Astrocyte of the cerebellum (primary cell): Measurements from ENCODE around the gene GAS2L3.

ENCODE experiments used
- DNase-seq: peaks from one replicate; pipeline ENCODE4 v3.0.0-alpha.2; 2011; ENCODE audit warnings: low read depth
- H3K4me3 ChIP-seq: 2 replicates; pipeline ENCODE4 v1.5.1; 2011; ENCODE audit warnings: mild to moderate bottlenecking, low read depth, low read length, moderate library complexity
- in situ Hi-C: cut with HindIII; loops from 2 replicates; pipeline ENCODE4 v1.10.0; 2017; ENCODE audit warnings: low sequenced_read_pairs
- TF ChIP-seq, protein P1 (sequence below): IDR thresholded peaks from 2 replicates; pipeline ENCODE4 v1.5.1; 2012; ENCODE audit warnings: low read length, low read depth, moderate library complexity, mild to moderate bottlenecking; ENCODE audit errors: missing control alignments

The GAS2L3 gene

DNA sequence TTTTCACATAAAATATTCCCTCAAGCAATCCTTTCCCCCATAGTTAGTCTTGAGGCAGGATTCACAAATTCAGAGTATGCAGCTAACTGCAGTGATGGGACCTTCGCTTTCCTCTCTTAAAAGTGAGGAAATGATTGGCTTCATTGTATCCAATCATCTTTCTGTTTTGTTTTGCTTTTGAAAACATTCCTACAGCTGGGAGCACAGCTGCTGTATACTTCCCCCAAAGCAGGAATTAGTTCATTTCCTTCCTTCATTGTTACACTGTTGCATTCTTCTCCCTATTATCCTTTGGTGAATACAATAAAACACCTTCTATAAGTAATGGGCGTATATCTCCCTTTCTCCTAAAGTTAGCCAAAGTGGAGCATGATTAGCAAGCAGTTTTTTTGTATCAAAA lies 9.4 kb upstream of the GAS2L3 start:
- no peak for DNase-seq
- in situ Hi-C loops: no loop called here
- no peak overlapping the region for H3K4me3 ChIP-seq
- TF ChIP-seq, protein P1, sequence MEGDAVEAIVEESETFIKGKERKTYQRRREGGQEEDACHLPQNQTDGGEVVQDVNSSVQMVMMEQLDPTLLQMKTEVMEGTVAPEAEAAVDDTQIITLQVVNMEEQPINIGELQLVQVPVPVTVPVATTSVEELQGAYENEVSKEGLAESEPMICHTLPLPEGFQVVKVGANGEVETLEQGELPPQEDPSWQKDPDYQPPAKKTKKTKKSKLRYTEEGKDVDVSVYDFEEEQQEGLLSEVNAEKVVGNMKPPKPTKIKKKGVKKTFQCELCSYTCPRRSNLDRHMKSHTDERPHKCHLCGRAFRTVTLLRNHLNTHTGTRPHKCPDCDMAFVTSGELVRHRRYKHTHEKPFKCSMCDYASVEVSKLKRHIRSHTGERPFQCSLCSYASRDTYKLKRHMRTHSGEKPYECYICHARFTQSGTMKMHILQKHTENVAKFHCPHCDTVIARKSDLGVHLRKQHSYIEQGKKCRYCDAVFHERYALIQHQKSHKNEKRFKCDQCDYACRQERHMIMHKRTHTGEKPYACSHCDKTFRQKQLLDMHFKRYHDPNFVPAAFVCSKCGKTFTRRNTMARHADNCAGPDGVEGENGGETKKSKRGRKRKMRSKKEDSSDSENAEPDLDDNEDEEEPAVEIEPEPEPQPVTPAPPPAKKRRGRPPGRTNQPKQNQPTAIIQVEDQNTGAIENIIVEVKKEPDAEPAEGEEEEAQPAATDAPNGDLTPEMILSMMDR: no peak

DNA sequence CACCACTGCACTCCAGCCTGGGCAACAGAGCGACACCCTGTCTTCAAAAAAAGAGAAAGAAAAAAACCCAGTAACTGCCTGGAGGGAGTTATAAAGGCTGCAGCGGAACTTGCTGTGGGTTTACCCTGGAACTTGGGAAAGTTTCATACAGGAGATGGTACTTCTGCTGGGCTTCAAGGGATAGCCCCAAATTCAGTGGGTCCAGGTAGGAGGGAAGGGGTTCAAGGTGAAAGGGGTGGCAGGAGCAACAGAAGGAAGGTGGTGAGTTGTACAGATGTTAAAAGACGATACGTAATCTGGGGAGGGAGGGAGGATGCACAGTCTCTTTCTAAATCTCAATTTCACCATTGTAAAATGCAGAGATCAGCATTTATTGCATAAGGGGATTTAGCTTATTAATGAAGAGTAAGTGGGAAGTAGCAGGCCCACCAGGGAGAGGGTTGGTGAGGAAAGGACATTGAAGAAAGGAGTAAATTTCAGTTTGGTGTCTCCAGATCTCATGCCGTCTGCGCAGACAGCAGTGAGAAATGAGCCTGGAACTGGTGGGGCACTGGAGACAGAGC lies 8.5 kb upstream of the GAS2L3 start:
- in situ Hi-C loops: no loop called here
- TF ChIP-seq, protein P1: no peak

DNA sequence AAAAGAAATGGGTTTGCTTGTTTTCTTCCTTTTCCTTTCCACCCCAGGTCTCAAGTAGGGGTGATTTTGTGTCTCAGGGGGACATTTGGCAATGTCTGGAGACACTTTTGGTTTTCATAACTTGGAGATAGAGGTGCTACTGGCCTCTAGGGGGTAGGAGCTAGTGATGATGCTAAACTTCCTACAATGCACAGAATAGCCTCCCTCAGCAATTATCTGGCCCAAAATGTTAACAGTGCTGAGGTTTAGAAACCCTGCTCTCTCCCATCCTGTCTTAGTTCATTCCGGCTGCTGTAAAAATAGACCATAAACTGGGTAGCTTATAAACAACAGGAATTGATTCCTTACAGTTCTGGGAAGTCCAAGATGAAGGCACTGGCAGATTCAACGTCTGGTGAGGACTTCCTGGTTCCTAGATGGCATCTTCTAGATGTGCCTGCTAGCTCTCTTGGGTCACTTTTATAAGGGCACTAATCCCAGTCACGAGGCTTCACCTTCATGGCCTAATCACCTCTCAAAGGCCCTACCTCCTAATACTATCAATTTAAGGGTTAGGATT lies 7.4 kb upstream of the GAS2L3 start:
- in situ Hi-C loops: no loop called here
- no peak overlapping the region for H3K4me3 ChIP-seq
- DNase-seq: no peak
- TF ChIP-seq, protein P1: no peak

More for the DNA sequence above, 8.5 kb upstream of the GAS2L3 start:
- no peak for DNase-seq
- no peak overlapping the region for H3K4me3 ChIP-seq

GRCh38 chr12:100566887-100567637 lies 6.4 kb upstream of the GAS2L3 start:
- DNase-seq: no peak
- in situ Hi-C loops: no loop called here
- TF ChIP-seq, protein P1: no peak
- H3K4me3 ChIP-seq: no peak overlapping the region

DNA sequence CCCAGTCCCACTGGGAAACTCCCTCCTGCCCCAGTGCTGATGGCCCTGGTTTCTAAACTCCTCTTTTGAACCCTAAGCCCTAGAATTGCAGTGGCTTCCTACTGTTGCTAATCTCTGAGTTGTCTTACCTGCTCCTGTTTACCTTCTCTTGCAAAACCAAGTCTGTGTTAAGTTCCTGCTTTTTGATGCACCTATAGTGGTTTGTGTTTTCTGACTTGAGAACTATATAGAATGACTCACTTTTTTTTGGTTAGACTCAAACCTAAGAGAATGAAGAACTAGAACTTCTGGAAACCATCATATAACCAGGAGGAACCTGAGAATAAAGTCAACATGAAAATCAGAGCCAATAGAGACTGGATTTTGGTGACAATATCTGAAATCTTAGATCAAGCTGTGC lies 5.5 kb upstream of the GAS2L3 start:
- H3K4me3 ChIP-seq: no peak overlapping the region
- no peak for DNase-seq

DNA sequence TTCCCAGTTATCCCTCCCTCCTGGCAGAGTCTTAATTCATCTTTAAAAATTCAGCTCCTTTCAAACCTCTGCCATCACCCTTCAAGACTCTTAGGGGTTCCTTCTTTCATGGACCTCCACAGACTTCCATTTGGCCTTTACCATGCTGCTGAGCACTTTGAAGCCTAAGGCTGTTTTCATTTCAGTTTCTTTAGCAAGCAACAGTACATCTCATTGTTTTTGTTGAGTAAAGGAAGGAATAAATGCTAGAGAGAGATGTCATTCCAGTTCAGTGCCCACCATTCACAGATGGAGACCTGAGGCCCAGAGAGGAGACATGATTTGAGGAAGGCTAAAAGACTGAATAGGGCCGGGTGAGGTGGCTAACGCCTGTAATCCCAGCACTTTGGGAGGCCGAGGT lies 1.3 kb upstream of the GAS2L3 start:
- no peak for DNase-seq
- TF ChIP-seq, protein P1: no peak
- in situ Hi-C loops: no loop called here
- no peak overlapping the region for H3K4me3 ChIP-seq

More for the DNA sequence above, 5.5 kb upstream of the GAS2L3 start:
- TF ChIP-seq, protein P1: no peak
- in situ Hi-C loops: no loop called here
